Stimulated activated CD4-positive, alpha-beta T cell treated with anti-CD3 and anti-CD28 coated beads, Interleukin-4, amount 100 ng/mL, for 1 hour (primary cell): Measurements from ENCODE around the gene VSNL1.

ENCODE experiments used
- DNase-seq: peaks from one replicate; pipeline ENCODE4 v3.0.0-alpha.2; 2020

The VSNL1 gene

DNA sequence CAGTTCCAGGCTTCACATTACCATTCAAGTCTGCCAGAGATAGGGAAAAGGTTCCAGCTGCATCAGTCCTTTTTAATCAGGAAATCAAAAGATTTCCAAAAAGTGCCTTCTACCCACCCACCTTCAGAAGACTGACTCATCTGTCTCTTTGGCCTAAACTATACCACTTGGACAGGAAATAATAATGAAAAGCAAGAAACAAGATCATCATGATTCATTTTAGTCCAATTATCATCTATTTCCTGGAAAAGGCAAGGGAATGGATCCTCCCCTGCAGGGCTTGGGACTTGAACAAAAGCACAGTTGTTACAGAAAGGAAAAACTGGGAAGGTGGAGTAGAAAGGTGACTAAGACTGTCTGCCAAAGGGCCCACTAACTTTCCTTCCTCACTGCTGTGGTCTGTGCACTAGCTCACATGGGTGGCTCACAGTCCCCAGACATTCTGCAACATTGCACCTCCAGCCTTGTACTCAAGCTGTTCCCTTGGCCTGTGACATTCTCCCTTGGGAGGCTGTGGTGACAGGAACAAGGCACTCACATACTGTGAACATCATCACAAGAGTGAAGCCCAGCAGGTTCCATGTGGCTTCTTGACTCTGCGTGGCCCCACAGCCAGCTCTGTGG is 75.3 kb downstream of the VSNL1 start:
- no peak for DNase-seq

DNA sequence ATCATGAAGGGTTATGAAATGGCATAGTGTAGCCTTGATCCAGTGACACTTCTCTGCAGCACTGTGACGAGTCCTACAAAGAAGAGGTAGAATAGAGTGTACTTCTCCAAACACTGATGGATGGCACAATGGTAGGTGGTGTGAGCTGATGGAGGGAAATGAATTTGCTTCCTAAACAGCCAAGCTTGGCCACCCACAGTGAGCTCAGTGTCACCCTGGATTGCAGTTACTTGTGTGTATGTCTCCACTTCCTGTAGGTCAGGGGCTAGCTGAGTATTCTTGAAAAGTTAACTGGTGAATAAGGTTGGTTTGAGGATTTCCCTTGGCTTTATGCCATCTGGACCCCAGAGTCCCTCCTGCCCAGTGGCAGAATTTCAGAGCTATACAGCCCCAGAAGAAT is 75.9 kb downstream of the VSNL1 start:
- DNase-seq: no peak

DNA sequence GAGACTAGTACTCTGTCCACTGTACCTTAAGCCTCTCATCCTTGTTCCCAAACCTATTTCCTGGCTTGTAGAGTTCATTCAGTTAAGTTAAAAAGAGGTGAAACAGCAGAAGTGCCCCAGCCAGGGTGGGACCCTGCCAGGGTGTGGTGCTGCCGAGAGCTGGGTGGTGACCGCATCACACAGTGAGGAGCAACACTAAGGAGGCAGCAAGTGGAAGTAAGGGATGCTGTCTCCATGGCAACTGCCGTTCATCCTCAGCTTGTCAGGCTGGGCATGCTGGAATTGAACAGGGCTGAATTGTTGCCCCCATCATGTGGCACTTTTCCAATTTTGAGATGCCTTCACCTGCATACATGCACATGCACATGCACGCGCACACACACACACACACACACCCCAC is 77.0 kb downstream of the VSNL1 start:
- DNase-seq: no peak

DNA sequence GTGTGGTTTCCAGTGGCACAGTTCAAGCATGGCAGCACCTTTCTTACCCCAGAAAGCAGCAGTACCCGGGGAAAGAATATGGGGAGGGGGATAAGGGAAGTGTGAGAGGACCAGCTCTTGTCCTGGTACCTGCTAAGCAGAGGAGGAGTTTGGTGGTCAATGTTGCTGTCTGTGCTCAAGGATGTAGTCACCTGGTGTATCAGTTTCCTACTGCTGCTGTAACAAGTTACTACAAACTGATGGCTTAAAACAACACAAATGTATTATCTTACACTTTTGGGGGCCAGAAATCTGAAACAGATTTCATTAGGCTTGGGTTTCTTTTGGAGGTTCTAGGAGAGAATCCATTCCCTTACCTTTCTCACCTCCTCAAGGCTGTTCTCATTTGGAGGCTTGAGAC is 77.5 kb downstream of the VSNL1 start:
- DNase-seq: no peak

DNA sequence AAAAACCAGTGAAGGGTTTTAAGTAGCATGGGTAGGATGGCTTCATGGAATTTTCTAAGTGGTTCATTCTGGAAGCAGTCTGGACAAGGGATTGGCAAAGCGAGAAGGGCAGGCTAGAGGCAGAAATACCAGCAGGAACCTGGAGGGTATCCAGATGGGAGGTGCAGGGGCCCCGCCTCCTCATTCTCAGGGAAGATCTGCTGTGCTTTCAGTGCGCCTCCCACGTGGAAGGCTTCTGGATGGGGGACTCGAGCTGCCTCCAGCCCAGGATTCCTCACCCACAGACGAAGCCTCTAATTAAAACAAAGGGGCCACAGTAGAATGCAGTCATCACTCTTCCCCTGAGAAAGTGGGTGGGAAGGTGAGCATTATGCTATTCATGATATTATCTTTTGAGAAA is 79.8 kb downstream of the VSNL1 start:
- no peak for DNase-seq

DNA sequence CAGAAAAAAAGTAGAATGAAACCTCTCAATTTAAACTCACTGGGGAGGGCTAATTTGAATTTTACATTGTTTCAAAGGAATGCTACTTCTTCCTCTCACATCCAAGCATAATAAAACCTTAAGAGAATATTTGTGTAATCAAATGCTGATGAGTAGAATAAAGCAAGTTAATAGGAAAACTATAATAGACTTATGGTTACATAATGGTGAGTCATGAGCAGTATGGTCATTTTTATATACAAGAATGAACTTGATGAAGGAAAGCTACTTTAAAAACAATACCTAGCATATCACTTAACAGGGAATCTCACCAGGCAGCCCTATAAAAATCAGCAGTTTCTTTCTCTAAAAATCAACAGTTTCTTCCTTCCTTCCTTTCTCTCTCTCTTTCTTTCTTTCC is 80.3 kb downstream of the VSNL1 start:
- DNase-seq: no peak

DNA sequence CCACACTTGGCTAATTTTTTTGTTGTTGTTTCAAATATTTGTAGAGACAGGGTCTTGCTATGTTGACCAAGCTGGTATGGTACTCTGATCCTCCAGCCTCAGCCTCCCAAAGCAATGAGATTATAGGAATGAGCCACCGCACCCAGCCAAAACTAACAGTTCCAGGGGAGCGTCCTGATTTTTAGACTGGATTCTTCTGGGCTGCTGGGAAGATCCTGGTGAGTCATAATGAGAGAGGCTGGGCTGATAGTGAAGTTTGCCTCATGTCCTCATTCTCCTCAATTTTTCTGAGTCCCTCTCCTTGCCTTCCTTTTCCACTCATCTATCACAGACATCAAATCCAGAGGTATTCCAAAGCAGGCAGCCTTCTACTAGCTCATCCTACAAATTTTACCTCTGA is 81.3 kb downstream of the VSNL1 start:
- DNase-seq: no peak

DNA sequence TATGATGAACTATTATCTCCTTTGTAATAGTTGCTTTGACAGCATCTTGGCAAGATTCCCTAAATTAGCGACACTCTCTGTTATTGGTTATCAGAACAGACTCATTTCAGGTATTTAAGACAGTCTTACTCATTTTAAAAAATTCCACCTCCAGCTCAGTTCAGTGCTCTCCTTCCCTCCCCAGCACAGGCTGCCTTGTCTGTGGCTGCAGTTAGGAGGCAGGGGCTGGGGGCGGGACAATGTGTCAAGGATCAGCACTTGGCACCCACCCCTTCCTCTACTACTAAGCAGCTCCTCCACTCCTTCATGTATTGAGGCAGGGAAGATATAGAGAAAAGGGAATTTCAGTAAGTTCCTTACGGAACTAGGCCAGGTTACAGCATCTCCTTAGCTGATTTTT is 85.0 kb downstream of the VSNL1 start:
- DNase-seq: no peak

DNA sequence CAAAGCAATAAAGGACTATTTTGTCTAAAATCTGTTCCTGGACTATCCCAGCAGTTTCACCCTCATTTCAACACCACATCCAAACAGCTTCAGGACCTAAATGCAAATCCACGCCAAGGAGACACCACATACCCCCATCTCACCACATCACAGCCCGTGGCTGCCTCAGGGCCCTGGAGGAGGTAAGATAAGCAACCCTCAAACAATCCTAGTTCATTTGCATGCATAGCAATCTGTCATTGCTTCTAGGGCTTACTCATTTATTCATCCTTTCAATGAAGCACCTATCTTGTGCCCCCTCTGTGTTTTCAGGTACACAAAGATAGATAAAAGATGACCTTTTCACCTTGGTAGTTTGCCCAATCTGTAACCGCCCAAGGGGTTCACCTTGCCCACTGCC is 86.5 kb downstream of the VSNL1 start:
- no peak for DNase-seq

DNA sequence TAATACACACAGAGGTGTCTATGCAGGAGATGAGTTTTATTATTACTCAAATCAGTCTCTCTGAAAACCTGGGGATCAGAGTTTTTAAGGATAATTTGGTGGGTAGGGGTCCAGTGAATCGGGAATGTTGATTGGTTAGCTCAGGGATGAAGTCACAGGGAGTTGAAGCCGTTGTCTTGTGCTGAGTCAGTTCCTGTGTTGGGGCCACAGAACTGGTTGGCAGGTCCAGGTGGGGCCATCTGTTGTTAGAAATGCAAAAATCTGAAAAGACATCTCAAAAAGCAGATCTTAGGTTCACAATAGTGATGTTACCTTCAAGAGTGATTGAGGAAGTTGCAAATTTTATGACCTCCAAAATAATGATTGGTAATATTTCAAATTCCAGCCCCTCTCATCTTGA is 86.9 kb downstream of the VSNL1 start:
- no peak for DNase-seq

DNA sequence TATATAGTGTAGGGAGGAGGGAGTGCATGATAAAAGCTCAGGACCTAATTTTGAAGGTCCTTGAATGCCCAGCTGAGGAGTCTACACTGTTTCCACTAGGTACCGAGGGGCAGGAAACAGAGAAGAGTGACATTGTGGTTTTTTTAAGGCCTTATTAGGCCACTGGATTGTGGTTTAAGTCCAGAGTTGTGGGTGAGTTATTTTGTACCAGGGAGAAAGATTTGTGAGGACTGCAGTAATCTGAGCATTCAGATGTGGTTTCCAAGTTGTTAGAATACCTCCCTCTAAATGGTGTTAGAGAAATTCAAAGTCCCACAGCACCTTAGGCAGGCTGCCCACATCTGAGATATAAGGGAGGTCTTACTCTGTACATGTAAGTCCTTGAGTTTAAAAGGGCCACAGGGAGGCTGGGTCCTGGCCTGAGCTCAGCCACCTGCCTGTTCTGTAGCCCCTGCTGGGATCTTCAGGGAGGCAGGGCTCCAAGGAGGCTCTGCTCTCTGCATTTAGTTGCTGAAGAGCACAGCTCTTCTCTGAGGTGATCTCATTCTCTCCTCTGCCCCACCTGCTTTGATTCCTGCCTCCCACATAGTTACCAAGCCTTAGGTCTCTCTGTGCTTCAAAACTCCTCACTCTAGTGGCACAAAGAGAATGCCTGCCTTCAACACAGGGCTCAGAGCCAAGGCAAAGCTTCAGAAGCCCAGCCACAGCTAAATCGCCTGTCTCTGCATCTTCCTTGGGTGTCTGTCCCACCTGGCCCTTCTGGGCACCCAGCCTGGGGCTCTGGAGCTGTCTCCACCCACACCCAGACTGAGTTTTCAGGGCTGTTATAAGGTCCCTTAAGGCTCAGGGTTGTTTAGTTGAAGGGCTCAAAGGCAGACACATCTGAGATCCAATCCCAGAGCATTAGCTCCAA is 88.1 kb downstream of the VSNL1 start:
- DNase-seq: no peak

DNA sequence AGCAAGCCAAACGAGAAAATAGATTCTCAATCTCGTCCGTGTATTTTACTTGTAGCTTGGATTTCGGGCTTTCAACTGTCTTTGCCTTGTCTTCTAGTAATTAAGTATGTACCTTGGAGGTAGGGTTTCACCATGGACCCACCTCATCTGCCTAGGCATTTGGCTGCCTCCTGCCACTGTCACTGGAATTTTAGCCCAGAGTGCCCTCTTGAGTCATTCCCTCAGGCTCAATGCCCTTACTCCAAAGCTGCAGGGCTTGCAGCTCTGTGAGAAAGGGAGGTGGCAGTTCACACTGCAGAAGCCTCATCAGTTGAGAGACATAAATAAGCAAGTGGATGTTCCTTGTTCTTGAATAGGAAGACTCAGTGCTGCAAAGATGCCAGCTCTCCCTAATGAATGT is 89.6 kb downstream of the VSNL1 start:
- no peak for DNase-seq

DNA sequence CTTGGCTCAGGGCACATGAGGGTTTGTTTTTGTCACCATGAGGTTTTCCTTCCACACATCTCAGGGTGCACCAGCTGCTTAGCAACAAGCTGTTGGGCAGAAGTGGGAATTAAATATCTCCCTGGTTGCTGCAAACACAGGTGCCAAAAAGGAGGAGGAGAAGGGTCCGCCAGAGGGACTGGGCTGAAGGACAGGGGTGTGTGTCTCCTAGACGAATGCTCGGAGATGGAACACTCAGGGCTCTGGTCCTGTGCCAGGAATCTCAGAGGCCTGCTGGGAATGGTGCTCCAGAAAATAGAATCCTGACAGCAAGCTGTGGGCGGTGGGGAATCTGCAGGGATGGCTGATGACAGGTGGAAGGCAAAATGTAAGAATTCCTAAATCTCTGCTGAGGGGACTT is 94.5 kb downstream of the VSNL1 start:
- DNase-seq: no peak

DNA sequence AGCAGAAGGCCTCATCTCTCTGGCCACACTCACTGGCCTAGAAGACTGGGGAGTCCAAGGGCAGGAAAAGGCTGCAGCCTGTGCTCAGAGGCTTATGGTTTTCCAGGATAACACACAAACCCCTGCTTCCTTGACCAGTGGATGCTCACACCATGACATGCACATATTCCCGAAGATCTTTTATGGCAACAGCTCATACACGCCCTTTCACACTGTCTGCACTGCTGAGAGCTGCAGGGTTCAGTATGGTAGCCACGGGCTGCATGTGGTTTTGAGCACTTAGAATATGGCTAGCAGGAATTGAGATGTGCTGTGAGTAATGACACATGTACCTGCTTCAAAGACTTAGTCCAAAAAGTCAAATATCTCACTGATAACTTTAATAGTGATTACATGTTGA is 95.8 kb downstream of the VSNL1 start:
- DNase-seq: no peak

DNA sequence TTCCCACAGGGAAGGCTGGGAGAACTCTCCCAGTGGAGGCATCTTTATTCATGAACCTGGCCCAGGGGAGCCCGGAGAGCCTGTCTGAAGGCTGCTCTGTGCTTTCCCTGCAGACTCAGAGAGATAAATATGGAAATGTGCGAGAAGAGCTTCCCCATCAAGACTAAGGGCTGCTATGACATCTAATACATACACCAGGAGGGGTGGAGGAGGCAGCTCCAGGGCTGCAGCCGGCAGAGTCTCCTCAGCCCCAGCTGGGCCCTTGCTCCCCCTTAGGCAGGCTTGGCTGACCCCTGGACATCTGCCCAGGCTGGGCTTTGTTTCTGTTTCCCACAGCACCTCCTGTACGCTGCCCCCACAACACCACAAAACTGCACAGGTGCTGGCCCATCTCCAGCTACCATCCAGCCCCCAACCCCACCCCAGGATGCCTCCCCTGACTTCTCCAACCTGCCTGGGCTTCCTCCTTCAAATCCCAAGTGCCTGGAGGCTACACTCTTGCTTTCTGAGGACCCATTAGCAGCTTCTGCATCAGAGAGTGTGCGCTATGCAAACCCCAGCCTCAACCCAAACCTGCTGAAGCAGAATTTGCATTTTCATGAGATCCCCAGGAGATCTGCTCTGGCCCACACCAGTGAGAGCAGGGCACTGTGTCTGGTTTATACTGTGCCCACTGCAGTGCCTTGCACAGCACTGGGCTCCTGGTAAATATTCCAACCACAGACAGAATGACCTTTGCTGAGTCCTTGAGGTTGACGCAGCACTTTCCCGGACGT is 96.8 kb downstream of the VSNL1 start:
- no peak for DNase-seq

DNA sequence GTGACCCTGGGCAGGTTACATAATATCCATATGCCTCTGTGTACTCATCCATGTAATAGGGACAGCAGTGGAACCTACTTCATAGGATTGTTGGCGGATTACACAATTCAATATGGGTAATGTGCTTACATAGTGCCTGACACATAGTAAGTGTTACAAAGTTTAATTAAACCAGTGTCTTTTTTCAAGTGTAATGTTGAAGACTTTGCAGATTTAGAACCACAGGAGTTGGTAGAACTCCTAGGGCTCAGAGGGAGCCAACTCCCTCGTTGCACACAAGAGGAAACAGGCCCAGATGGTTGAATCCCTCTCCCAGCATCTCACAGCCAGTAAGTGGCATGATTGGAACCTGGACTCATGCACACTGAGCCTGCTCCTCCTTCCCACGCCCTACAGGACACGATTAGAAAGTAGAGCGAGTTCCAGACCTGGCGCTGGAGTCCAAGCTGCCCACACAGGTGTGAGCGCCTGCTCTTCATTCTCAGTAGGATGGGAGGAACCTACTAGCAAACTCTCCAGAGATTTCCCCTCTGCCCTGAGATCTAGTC is 97.8 kb downstream of the VSNL1 start:
- no peak for DNase-seq

DNA sequence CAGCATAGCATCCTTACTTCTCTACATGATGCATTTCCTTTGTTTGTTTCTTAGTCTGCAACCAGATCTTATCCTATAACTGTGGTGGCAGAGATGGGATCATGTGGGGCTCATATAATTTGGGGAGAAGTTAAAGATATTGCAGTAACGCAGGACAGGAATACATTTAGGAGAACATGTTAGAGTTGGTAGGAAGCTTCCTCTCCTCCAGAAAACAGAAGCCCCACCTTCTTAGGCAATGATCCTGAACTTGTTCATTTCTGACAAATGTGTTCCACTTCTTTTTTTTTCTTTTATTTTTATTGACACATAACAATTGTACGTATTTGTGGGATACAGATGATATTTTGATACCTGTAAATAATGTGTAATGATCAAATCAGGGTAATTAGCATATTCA is 99.9 kb downstream of the VSNL1 start:
- DNase-seq: no peak

DNA sequence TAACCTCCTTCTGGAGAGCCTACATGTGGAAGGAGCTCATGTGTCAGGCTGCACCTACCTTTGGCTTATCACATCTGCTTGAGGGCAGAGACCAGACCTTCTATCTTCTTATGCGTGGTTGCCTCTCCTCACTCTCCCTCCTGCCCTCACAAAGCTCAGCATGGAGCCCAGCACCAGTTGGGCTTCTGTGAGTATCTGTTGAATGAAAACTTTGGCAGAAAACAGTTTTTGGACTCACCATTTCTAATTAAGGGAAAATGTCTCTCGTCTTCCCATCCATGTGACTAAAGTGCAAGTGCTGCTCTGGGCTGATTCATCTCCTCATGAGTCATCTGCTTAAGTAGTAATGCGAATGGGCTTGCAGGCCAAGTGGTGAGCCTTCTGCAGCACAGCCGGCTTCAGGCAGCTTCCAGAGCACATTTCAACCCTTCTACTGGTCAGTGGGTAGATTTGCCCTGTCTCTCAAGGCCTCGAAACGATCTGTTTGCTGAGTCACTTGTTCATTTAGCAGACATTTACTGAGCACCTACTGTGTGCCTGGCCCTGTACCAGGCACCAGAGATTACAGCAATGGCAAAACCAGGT is 102.6 kb downstream of the VSNL1 start:
- no peak for DNase-seq

DNA sequence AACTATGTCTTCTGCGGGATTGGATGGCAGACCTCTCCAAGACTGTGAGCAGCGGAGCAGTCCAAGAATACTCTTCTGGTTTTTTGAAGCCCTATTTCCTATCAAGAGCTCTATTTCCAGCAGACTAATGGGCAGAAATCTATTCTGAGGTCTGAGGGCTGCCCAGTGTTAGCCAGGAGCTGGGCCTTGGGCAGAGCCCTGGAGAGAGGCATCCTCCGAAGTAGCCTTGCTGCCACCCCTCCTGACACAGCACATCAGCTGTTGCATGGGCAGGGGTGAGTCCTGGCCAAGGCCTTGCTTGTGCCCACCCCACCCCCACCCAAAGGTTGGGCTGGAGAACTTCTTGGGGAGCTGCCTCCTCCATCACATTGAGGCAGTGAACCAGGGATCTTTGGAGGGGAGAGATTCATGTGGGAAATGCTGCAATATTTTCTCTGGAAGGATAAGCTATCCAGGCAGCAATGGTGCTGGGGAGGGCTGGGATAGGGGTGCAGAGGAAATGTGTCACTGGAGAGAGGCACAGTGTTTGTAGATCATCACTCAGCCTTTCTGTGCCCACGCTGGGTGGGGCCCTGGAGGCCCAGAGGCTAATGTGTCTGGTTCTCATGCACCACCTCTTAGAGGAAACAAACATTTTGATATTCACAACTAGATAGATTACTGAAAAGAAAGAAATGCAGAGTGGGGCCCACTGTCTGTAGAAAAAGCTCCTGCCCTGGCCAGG is 104.7 kb downstream of the VSNL1 start:
- DNase-seq: no peak

DNA sequence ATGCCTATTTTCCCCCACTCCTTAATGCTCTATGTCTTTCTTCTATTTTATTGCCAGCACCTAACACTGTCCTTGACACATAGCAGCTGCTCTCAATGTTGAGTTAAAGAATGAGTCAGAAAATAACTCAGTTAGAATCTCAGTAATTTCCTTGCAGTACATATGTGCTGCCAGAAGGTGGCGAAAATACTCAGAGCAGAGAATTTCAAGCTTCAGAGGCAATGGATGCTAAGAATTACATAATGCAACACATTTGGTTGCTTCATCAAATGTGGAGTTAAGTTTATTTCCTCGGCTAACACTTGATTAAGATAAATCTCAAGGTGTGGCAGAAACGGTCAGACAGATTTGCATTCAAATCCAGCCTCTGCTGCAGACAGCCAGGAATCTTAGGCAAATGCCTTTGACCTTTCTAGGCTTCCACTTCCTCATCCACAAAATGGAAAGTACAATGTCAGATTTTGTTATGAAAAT is 105.6 kb downstream of the VSNL1 start:
- peak; percentile 13 for DNase-seq

DNA sequence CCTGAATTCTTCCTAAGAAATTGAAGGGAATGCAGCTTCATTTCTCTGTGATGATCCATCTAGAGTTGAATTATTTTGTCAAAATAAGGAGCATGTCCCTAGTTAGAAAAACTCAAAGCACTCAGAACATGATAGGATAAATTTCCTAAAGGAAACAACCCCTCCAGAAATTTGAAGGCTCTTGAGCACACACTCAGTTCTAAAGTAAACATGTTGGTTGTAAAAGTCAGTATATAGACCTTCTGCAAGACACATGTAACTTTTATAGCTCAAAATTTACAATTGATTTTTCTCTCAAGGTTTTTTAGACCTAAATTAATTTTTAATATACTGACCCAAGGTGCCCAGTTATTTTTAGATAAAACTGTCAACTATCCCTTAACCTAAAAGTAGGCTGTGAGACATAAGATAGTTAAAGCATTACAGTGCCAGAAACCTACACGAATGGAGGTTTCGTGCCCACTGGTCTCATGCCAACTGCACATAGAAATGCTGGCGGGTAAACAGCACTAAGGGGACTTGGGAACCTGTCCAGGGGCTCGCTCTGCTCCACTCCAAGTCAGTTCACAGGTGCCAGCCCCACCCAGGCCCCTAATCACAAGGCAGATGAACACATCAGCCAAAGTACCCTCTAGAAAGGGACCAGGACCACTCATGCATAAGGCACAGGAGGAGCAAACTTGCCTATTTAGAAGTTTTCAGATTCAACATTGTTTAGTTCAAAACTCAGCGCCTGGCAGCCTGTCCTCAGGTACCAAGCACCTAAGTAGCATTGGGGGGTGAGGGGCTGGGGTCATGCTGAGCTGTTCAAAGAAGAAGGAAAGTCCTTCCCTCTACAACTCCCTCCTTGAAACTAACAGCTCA is 106.6 kb downstream of the VSNL1 start:
- DNase-seq: no peak
